Neuronal stem cell (in vitro differentiated cells): ENCODE measurements around the gene PTMA.
A peak's percentile ranks its signal among the peaks of the same experiment; 100 is the strongest.

ENCODE experiments used
- DNase-seq: peaks from one replicate; pipeline ENCODE4 v3.0.0-alpha.2; 2013; ENCODE audit warnings: low spot score
- H2AFZ ChIP-seq: one replicate; pipeline ENCODE4 v1.6.1; 2013; ENCODE audit warnings: mild to moderate bottlenecking, low read length, inconsistent platforms
- H2AK5ac ChIP-seq: 2 replicates; pipeline ENCODE4 v1.6.1; 2013; ENCODE audit warnings: low read depth, mild to moderate bottlenecking, inconsistent platforms, low read length, moderate library complexity, mixed read lengths
- H2BK120ac ChIP-seq: 2 replicates; pipeline ENCODE4 v1.6.1; 2013; ENCODE audit warnings: low read depth, mild to moderate bottlenecking, inconsistent platforms, low read length, moderate library complexity, mixed read lengths
- H2BK12ac ChIP-seq: one replicate; pipeline ENCODE4 v1.6.1; 2013; ENCODE audit warnings: low read length, inconsistent platforms
- H2BK15ac ChIP-seq: 2 replicates; pipeline ENCODE4 v1.6.1; 2013; ENCODE audit warnings: mild to moderate bottlenecking, low read length, inconsistent platforms, mixed read lengths
- H2BK5ac ChIP-seq: one replicate; pipeline ENCODE4 v1.6.1; 2013; ENCODE audit warnings: inconsistent platforms, mild to moderate bottlenecking, low read length, moderate library complexity
- H3K14ac ChIP-seq: one replicate; pipeline ENCODE4 v1.6.1; 2013; ENCODE audit warnings: low read length, inconsistent platforms
- H3K18ac ChIP-seq: 2 replicates; pipeline ENCODE4 v1.6.1; 2013; ENCODE audit warnings: low read length, inconsistent platforms
- H3K23ac ChIP-seq: 2 replicates; pipeline ENCODE4 v1.6.1; 2013; ENCODE audit warnings: low read depth, mild to moderate bottlenecking, mixed read lengths, low read length, inconsistent platforms; ENCODE audit not compliant: poor library complexity
- H3K27ac ChIP-seq: replicated peaks from 3 replicates; pipeline ENCODE4 v1.5.1; 2013; ENCODE audit warnings: low read length, inconsistent platforms
- H3K27me3 ChIP-seq, 3 experiments: 2 replicates each; pipeline ENCODE4 v1.6.1; 2013; ENCODE audit warnings: low read length in 3 of 3, mild to moderate bottlenecking in 2 of 3, inconsistent platforms in 1 of 3, low read depth in 1 of 3, mixed read lengths in 1 of 3, moderate library complexity in 1 of 3; ENCODE audit not compliant: control insufficient read depth in 3 of 3, insufficient read depth in 3 of 3
- H3K36me3 ChIP-seq, 2 donors: replicated peaks in 1 of 2; 2 replicates each; pipeline ENCODE4 v1.6.1; 2013; ENCODE audit warnings: low read length in 2 of 2; ENCODE audit not compliant: control insufficient read depth in 2 of 2, insufficient read depth in 2 of 2
- H3K4ac ChIP-seq: 2 replicates; pipeline ENCODE4 v1.6.1; 2013; ENCODE audit warnings: inconsistent platforms, mild to moderate bottlenecking, low read length, moderate library complexity
- H3K4me1 ChIP-seq, 2 donors: 1 replicate in 1 of 2; 2 replicates in 1 of 2; pipeline ENCODE4 v1.6.1; 2013; ENCODE audit warnings: low read length in 2 of 2, low read depth in 1 of 2; ENCODE audit not compliant: control insufficient read depth in 2 of 2, insufficient read depth in 1 of 2
- H3K4me2 ChIP-seq: one replicate; pipeline ENCODE4 v1.6.1; 2013; ENCODE audit warnings: mild to moderate bottlenecking, low read length, inconsistent platforms; ENCODE audit not compliant: insufficient read depth, poor library complexity, severe bottlenecking
- H3K4me3 ChIP-seq, 2 donors: 2 replicates each; pipeline ENCODE4 v1.5.1; 2013; ENCODE audit warnings: low read length in 2 of 2, mild to moderate bottlenecking in 2 of 2, inconsistent platforms in 1 of 2, moderate library complexity in 1 of 2
- H3K79me1 ChIP-seq: one replicate; pipeline ENCODE4 v1.6.1; 2013; ENCODE audit warnings: low read depth, mild to moderate bottlenecking, inconsistent platforms, low read length, moderate library complexity
- H3K9ac ChIP-seq: one replicate; pipeline ENCODE4 v1.6.1; 2013; ENCODE audit warnings: mild to moderate bottlenecking, low read depth, low read length, inconsistent platforms; ENCODE audit not compliant: poor library complexity
- H3K9me3 ChIP-seq, 2 donors: replicated peaks in 1 of 2; 2 replicates each; pipeline versions ENCODE3 to v1.6.1; 2013; ENCODE audit warnings: low read length in 2 of 2, mild to moderate bottlenecking in 2 of 2, inconsistent platforms in 1 of 2, low read depth in 1 of 2, mixed read lengths in 1 of 2, moderate library complexity in 1 of 2; ENCODE audit not compliant: control insufficient read depth in 2 of 2, insufficient read depth in 1 of 2
- H4K8ac ChIP-seq: one replicate; pipeline ENCODE4 v1.6.1; 2013; ENCODE audit warnings: low read depth, mild to moderate bottlenecking, inconsistent platforms, low read length, moderate library complexity
- H4K91ac ChIP-seq: one replicate; pipeline ENCODE4 v1.6.1; 2013; ENCODE audit warnings: low read length, low read depth, mild to moderate bottlenecking, inconsistent platforms; ENCODE audit not compliant: poor library complexity
- WGBS, 2 donors: extraction: QIAGEN DNeasy Blood & Tissue Kit; methylation state at CpG; one replicate each; pipeline ENCODE4 v1.1.7; 2013; ENCODE audit warnings: missing lambda C conversion rate in 2 of 2, mixed read lengths in 1 of 2; ENCODE audit not compliant: insufficient read length in 2 of 2, insufficient replicate concordance in 1 of 2; ENCODE audit errors: extremely low coverage in 2 of 2; 5-methylcytosine and 5-hydroxymethylcytosine counted together

The PTMA gene

DNA sequence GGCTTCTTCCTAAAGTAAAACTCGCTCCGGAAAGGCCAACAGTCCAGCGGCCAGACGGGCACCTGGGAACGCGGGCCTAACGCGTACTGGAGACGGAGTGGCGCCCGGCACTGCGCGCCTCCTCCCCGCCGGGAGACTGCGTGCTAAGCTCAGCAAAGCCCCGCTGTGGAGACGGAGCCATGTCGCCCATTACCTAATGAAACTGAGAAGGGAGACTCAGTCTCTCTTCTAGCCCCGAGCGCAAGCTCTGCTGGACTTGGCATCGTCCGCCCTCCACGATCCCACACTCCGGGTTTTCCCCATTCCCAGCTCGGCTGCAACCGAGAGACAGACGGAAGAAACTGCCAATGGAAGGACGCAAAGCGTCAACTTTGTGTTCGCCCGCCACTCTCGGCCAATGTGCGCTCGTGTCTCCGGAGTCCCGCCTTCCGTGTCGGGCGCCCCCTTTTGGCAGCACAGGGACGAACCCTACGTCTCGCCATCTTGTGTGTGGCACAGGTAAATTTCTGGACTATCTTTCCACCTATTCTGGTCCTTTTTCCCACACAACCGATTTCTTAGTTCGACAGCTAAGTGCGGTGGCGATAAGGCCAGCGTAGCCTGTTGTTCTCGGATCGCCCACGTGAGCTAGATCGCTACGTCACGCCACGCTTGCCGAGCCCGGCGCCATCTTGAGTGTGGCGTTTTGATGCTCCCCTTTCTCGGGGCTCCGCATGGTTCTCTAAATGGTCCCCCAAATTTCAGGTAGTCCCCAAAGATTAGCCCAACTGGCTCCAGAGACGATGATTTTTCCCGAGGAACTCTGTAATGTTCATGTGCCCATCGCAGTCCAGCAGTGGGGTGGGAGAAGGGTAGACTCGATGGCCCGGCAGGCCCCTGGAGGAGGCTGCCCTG lies 1.3 kb upstream of the PTMA start:
- no CpG with 5 or more reads among the region's 66 CpGs for WGBS, 2 donors
- Histone ChIP-seq H3K18ac (peak overlapping the region; percentile 100), H4K8ac (peak overlapping the region; percentile 100), H3K4me3 (peak overlapping the region; percentile 62 to 87), H3K27ac (peak overlapping the region; percentile 82), H4K91ac (peak overlapping the region; percentile 100), H2BK120ac (peak overlapping the region; percentile 100), H2BK12ac (peak overlapping the region; percentile 100), H3K4me2 (peak overlapping the region; percentile 82), H3K4ac (peak overlapping the region; percentile 100), H3K9ac (peak overlapping the region; percentile 99), H3K4me1 (peaks cover 15 to 18% of the 10 kb centered on the region in 2 donors), H3K36me3 (peaks cover 10 to 24% of the 10 kb centered on the region in 2 donors), H2BK15ac (peak overlapping the region; percentile 100), H2AFZ (peak overlapping the region; percentile 80), H2BK5ac (peak overlapping the region; percentile 100), H3K23ac (peak overlapping the region; percentile 100), H3K79me1 (peaks cover 1% of the 10 kb centered on the region), H3K27me3 (peaks cover 0 to 2% (median 0%) of the 10 kb centered on the region in 3 experiments), H3K14ac (peak overlapping the region; percentile 100), H3K9me3 (peaks cover 2 to 11% of the 10 kb centered on the region in 2 donors), H2AK5ac (peak overlapping the region; percentile 100)
- peak; percentile 98 for DNase-seq

GRCh38 chr2:231707625-231707926 lies 749 bp upstream of the PTMA start:
- DNase-seq = no peak

GRCh38 chr2:231708773-231709635 lies 679 bp downstream of the PTMA start:
- H2BK5ac ChIP-seq = peak overlapping the region; percentile 93
- peak overlapping the region; percentile 17 for H2BK15ac ChIP-seq
- H2BK12ac ChIP-seq = no peak overlapping the region
- peak overlapping the region; percentile 82 to 96 for H3K4me3 ChIP-seq
- no peak overlapping the region for H4K8ac ChIP-seq
- H3K4me2 ChIP-seq = peak overlapping the region; percentile 89
- H2AK5ac ChIP-seq = peak overlapping the region; percentile 97
- peak overlapping the region; percentile 83 for H3K23ac ChIP-seq
- H4K91ac ChIP-seq = peak overlapping the region; percentile 85
- H3K14ac ChIP-seq = peak overlapping the region; percentile 100
- H3K36me3 ChIP-seq = peaks cover 22 to 39% of the 10 kb centered on the region in 2 donors
- no peak overlapping the region for H2AFZ ChIP-seq
- no CpG with 5 or more reads among the region's 118 CpGs for WGBS, 2 donors
- no peak for DNase-seq
- peaks cover under 1 to 11% of the 10 kb centered on the region in 2 donors for H3K9me3 ChIP-seq
- H3K27ac ChIP-seq = peak overlapping the region; percentile 71
- H3K18ac ChIP-seq = peak overlapping the region; percentile 100
- peaks cover 1% of the 10 kb centered on the region for H3K79me1 ChIP-seq
- H3K4ac ChIP-seq = peak overlapping the region; percentile 98
- H3K9ac ChIP-seq = peak overlapping the region; percentile 99
- H2BK120ac ChIP-seq = peak overlapping the region; percentile 61
- peaks cover 24% of the 10 kb centered on the region in 2 donors for H3K4me1 ChIP-seq
- peaks cover 0 to 2% (median 0%) of the 10 kb centered on the region in 3 experiments for H3K27me3 ChIP-seq

More at GRCh38 chr2:231707625-231707926, 749 bp upstream of the PTMA start:
- Histone ChIP-seq H2AFZ (peak overlapping the region; percentile 80), H3K79me1 (peaks cover 1% of the 10 kb centered on the region), H3K23ac (peak overlapping the region; percentile 100), H3K27me3 (peaks cover 0 to 2% (median 0%) of the 10 kb centered on the region in 3 experiments), H2BK12ac (peak overlapping the region; percentile 100), H2AK5ac (peak overlapping the region; percentile 100), H2BK5ac (peak overlapping the region; percentile 100), H3K4me2 (peak overlapping the region; percentile 80), H2BK15ac (peak overlapping the region; percentile 100), H3K27ac (peak overlapping the region; percentile 79), H3K4me1 (peaks cover 21 to 24% of the 10 kb centered on the region in 2 donors), H3K9ac (peak overlapping the region; percentile 99), H2BK120ac (peak overlapping the region; percentile 100), H3K4ac (peak overlapping the region; percentile 100), H3K14ac (peak overlapping the region; percentile 100), H3K36me3 (peaks cover 16 to 30% of the 10 kb centered on the region in 2 donors), H3K9me3 (peaks cover 2 to 11% of the 10 kb centered on the region in 2 donors), H4K8ac (peak overlapping the region; percentile 100), H4K91ac (peak overlapping the region; percentile 100), H3K4me3 (peak overlapping the region; percentile 62 to 79), H3K18ac (peak overlapping the region; percentile 100)
- WGBS, 2 donors = no CpG with 5 or more reads among the region's 30 CpGs
